Breast epithelium (tissue), 4 donors: Measurements from ENCODE around the gene DHX16. TPM values are rescaled to one million over a fixed set of nuclear protein-coding genes. Genes with fewer than 3 reads are reported as not detected.
A peak's percentile ranks its signal among the peaks of the same experiment; 100 is the strongest.

ENCODE experiments used
- DNase-seq, 2 donors: peaks; one replicate each; pipeline ENCODE4 v3.0.0-alpha.2; 2019; ENCODE audit warnings: low spot score in 2 of 2
- H3K27ac ChIP-seq, 2 donors: fragments of 200-600 bp; sonication (generic) in 1 of 2; one replicate each; pipeline ENCODE4 v1.5.1; 2016 to 2019; ENCODE audit warnings: mild to moderate bottlenecking in 1 of 2
- H3K27me3 ChIP-seq, 2 donors: fragments of 200-600 bp; sonication (generic) in 1 of 2; one replicate each; pipeline versions ENCODE4 v1.5.1 to v1.6.0; 2017 to 2019; ENCODE audit warnings: control low read depth in 1 of 2, mild to moderate bottlenecking in 1 of 2
- H3K36me3 ChIP-seq: fragments of 200-600 bp; one replicate; pipeline ENCODE4 v1.5.1; 2019
- H3K4me1 ChIP-seq, 2 donors: fragments of 200-600 bp; sonication (generic); one replicate each; pipeline ENCODE4 v1.5.1; 2016 to 2019; ENCODE audit warnings: control low read depth in 1 of 2
- H3K4me3 ChIP-seq, 3 donors: fragments of 200-600 bp; sonication (generic); 1 replicate in 2 of 3; 2 replicates in 1 of 3; pipeline ENCODE4 v1.5.1; 2016 to 2019; ENCODE audit warnings: mild to moderate bottlenecking in 3 of 3, moderate library complexity in 2 of 3
- H3K9me3 ChIP-seq, 2 donors: fragments of 200-600 bp; sonication (generic) in 1 of 2; one replicate each; pipeline ENCODE4 v1.5.1; 2016 to 2019; ENCODE audit warnings: control low read depth in 1 of 2
- CTCF ChIP-seq, 3 donors: fragments of 450-650 bp; IDR thresholded peaks; one replicate each; pipeline ENCODE4 v1.5.1; 2016 to 2017; ENCODE audit warnings: antibody characterized with exemption in 3 of 3, mild to moderate bottlenecking in 3 of 3, moderate library complexity in 3 of 3
- POLR2A ChIP-seq: fragments of 450-650 bp; IDR thresholded peaks from one replicate; pipeline ENCODE4 v1.6.1; 2016; ENCODE audit warnings: antibody characterized with exemption, mild to moderate bottlenecking, moderate library complexity
- POLR2AphosphoS5 ChIP-seq, 3 donors: sonication (generic); formaldehyde crosslinking; IDR thresholded peaks; one replicate each; pipeline ENCODE4 v1.6.1; 2017; ENCODE audit warnings: antibody characterized with exemption in 3 of 3
- intact Hi-C: fragments of 100-400 bp; cut with DNase I; formaldehyde crosslinking; loops from one replicate; pipeline ENCODE4 v1.15.1; 2023; ENCODE audit warnings: low total_unique reads
- total RNA-seq, 3 donors: library from RNA; depleted of rRNA; stranded (reverse); fragments of >200 nt; gene quantifications; one replicate each; pipeline ENCODE4 v1.1.0, GENCODE V29; 2016

Gene DHX16
- total RNA-seq, 3 donors from 2014 or later = 23.5 to 35.3 (median 26.2) TPM

GRCh38 chr6:30686009-30686907, 13.5 kb upstream of the DHX16 start, which contains the start of gene PPP1R18:
Gene PPP1R18, minus strand, starts transcription at chr6:30686645. Its CDS starts 627 bp downstream, at chr6:30686018.
- TF ChIP-seq POLR2A (no peak), CTCF (IDR thresholded peaks at IDR 0.05) (no peak), POLR2AphosphoS5 (IDR thresholded peaks at IDR 0.05) (peak; percentile 13 to 18 (median 16))
- peaks cover 16 to 24% of the 10 kb centered on the region in 2 donors for H3K4me1 ChIP-seq

GRCh38 chr6:30685157-30686008, 12.6 kb upstream of the DHX16 start:
- Histone ChIP-seq H3K4me1 (peaks cover 16 to 24% of the 10 kb centered on the region in 2 donors), H3K27ac (peak overlapping the region; percentile 96 to 97), H3K4me3 (peak overlapping the region; percentile 76 to 82 (median 82)), H3K36me3 (no peaks in the 10 kb centered on the region), H3K9me3 (no peaks in the 10 kb centered on the region), H3K27me3 (no peaks in the 10 kb centered on the region)
- DNase-seq = no peak
- intact Hi-C loops = no loop called here
- TF ChIP-seq CTCF (IDR thresholded peaks at IDR 0.05) (no peak), POLR2A (no peak)

More at GRCh38 chr6:30686009-30686907, 13.5 kb upstream of the DHX16 start, which contains the start of gene PPP1R18:
- Histone ChIP-seq H3K9me3 (no peaks in the 10 kb centered on the region), H3K4me3 (peak within 1 kb of the TSS; percentile 76 to 82 (median 82)), H3K27ac (peak within 1 kb of the TSS; percentile 96 to 97), H3K36me3 (no peaks in the 10 kb centered on the region), H3K27me3 (no peaks in the 10 kb centered on the region)
- DNase-seq = peak; percentile 73 to 77
- intact Hi-C loops = no loop called here

- Histone ChIP-seq H3K4me3 (peak overlapping the region; percentile 76 to 82 (median 82)), H3K4me1 (peaks cover 11 to 16% of the 10 kb centered on the region in 2 donors), H3K9me3 (no peaks in the 10 kb centered on the region), H3K27ac (peak overlapping the region; percentile 96 to 97), H3K36me3 (no peaks in the 10 kb centered on the region), H3K27me3 (no peaks in the 10 kb centered on the region)
- intact Hi-C loops = no loop called here
- no peak for DNase-seq
- TF ChIP-seq POLR2A (no peak), POLR2AphosphoS5 (IDR thresholded peaks at IDR 0.05) (no peak), CTCF (IDR thresholded peaks at IDR 0.05) (no peak)
These were observed 11.8 kb upstream of the DHX16 start for GRCh38 chr6:30684386-30685156.

- Histone ChIP-seq H3K27ac (peak overlapping the region; percentile 96 to 97), H3K4me1 (peaks cover 11 to 16% of the 10 kb centered on the region in 2 donors), H3K4me3 (peak overlapping the region; percentile 76 to 82 (median 82)), H3K27me3 (no peaks in the 10 kb centered on the region), H3K9me3 (no peaks in the 10 kb centered on the region), H3K36me3 (no peaks in the 10 kb centered on the region)
- no peak for DNase-seq
- TF ChIP-seq POLR2A (no peak), POLR2AphosphoS5 (IDR thresholded peaks at IDR 0.05) (no peak), CTCF (IDR thresholded peaks at IDR 0.05) (no peak)
- intact Hi-C loops = loop anchor here (2.0 kb wide), 1 partner anchor 39 kb away; no protein-coding TSS in a partner anchor
These were observed 11.2 kb upstream of the DHX16 start for GRCh38 chr6:30683980-30684338.
